ENCODE measurements around the gene FBXO11. TPM values are rescaled to one million over a fixed set of nuclear protein-coding genes. Genes with fewer than 3 reads are reported as not detected.

Gene FBXO11
- total and polyA plus RNA-seq, 2 donors: 29.3 to 149 TPM

- 77% methylated on average over 2 of the region's 2 CpGs for WGBS
These were observed 14.6 kb downstream of the FBXO11 start for GRCh38 chr2:47891369-47892337.

GRCh38 chr2:47890711-47891368 is 15.5 kb downstream of the FBXO11 start:
- H3K4me3 ChIP-seq (ENCODE audit: low read depth, low read length): no peak overlapping the region
- H3K4me1 ChIP-seq (ENCODE audit: insufficient read depth): peaks cover 1% of the 10 kb centered on the region

More at GRCh38 chr2:47891369-47892337, 14.6 kb downstream of the FBXO11 start:
- no peak overlapping the region for H3K4me3 ChIP-seq (ENCODE audit: low read depth, low read length)
- H3K4me1 ChIP-seq (ENCODE audit: insufficient read depth): peaks cover 1% of the 10 kb centered on the region
- H3K36me3 ChIP-seq (ENCODE audit: insufficient read depth): no peaks in the 10 kb centered on the region
- DNase-seq (ENCODE audit: extremely low spot score): no peak
- H3K27ac ChIP-seq (ENCODE audit: low read depth): no peak overlapping the region

GRCh38 chr2:47888581-47889280 is 17.6 kb downstream of the FBXO11 start:
- no peak overlapping the region for H3K27ac ChIP-seq (ENCODE audit: low read depth)
- no peaks in the 10 kb centered on the region for H3K36me3 ChIP-seq (ENCODE audit: insufficient read depth)
- no peak for DNase-seq (ENCODE audit: extremely low spot score)
- peaks cover 1% of the 10 kb centered on the region for H3K4me1 ChIP-seq (ENCODE audit: insufficient read depth)
- WGBS: 54% methylated on average over 2 of the region's 2 CpGs
- no peak overlapping the region for H3K4me3 ChIP-seq (ENCODE audit: low read depth, low read length)

More at GRCh38 chr2:47890711-47891368, 15.5 kb downstream of the FBXO11 start:
- Histone ChIP-seq H3K27ac (ENCODE audit: low read depth) (no peak overlapping the region), H3K36me3 (ENCODE audit: insufficient read depth) (no peaks in the 10 kb centered on the region)
- 95% methylated on average over 10 of the region's 10 CpGs for WGBS
- no peak for DNase-seq (ENCODE audit: extremely low spot score)

GRCh38 chr2:47876912-47877311 is 29.4 kb downstream of the FBXO11 start:
- WGBS: 98% methylated on average over 1 of the region's 1 CpG
- no peak overlapping the region for H3K4me3 ChIP-seq (ENCODE audit: low read depth, low read length)
- no peaks in the 10 kb centered on the region for H3K4me1 ChIP-seq (ENCODE audit: insufficient read depth)
- H3K36me3 ChIP-seq (ENCODE audit: insufficient read depth): no peaks in the 10 kb centered on the region
- no peak for DNase-seq (ENCODE audit: extremely low spot score)
- H3K27ac ChIP-seq (ENCODE audit: low read depth): no peak overlapping the region

- Histone ChIP-seq H3K4me3 (ENCODE audit: low read depth, low read length) (no peak overlapping the region), H3K27ac (ENCODE audit: low read depth) (no peak overlapping the region), H3K36me3 (ENCODE audit: insufficient read depth) (no peaks in the 10 kb centered on the region), H3K4me1 (ENCODE audit: insufficient read depth) (no peaks in the 10 kb centered on the region)
- no peak for DNase-seq (ENCODE audit: extremely low spot score)
- WGBS: 94% methylated on average over 2 of the region's 2 CpGs
These were observed 33.4 kb downstream of the FBXO11 start for GRCh38 chr2:47872941-47873340.

- 87% methylated on average over 7 of the region's 7 CpGs for WGBS
- no peak for DNase-seq (ENCODE audit: extremely low spot score)
- Histone ChIP-seq H3K4me3 (ENCODE audit: low read depth, low read length) (no peak overlapping the region), H3K36me3 (ENCODE audit: insufficient read depth) (no peaks in the 10 kb centered on the region), H3K4me1 (ENCODE audit: insufficient read depth) (no peaks in the 10 kb centered on the region), H3K27ac (ENCODE audit: low read depth) (no peak overlapping the region)
These were observed 35.4 kb downstream of the FBXO11 start for GRCh38 chr2:47870641-47871540.

- no peak for DNase-seq (ENCODE audit: extremely low spot score)
- Histone ChIP-seq H3K4me1 (ENCODE audit: insufficient read depth) (no peaks in the 10 kb centered on the region), H3K4me3 (ENCODE audit: low read depth, low read length) (no peak overlapping the region), H3K27ac (ENCODE audit: low read depth) (no peak overlapping the region), H3K36me3 (ENCODE audit: insufficient read depth) (no peaks in the 10 kb centered on the region)
- WGBS: 58% methylated on average over 2 of the region's 2 CpGs
These were observed 36.3 kb downstream of the FBXO11 start for GRCh38 chr2:47869859-47870595.

- Histone ChIP-seq H3K36me3 (ENCODE audit: insufficient read depth) (no peaks in the 10 kb centered on the region), H3K4me1 (ENCODE audit: insufficient read depth) (no peaks in the 10 kb centered on the region), H3K27ac (ENCODE audit: low read depth) (no peak overlapping the region), H3K4me3 (ENCODE audit: low read depth, low read length) (no peak overlapping the region)
- 77% methylated on average over 7 of the region's 7 CpGs for WGBS
- DNase-seq (ENCODE audit: extremely low spot score): no peak
These were observed 37.5 kb downstream of the FBXO11 start for GRCh38 chr2:47868611-47869352.

GRCh38 chr2:47867205-47867604 is 39.1 kb downstream of the FBXO11 start:
- Histone ChIP-seq H3K27ac (ENCODE audit: low read depth) (no peak overlapping the region), H3K36me3 (ENCODE audit: insufficient read depth) (no peaks in the 10 kb centered on the region), H3K4me1 (ENCODE audit: insufficient read depth) (no peaks in the 10 kb centered on the region), H3K4me3 (ENCODE audit: low read depth, low read length) (no peak overlapping the region)
- 2% methylated on average over 2 of the region's 2 CpGs for WGBS
- DNase-seq (ENCODE audit: extremely low spot score): peak; percentile 13

- Histone ChIP-seq H3K4me3 (ENCODE audit: low read depth, low read length) (no peak overlapping the region), H3K4me1 (ENCODE audit: insufficient read depth) (no peaks in the 10 kb centered on the region), H3K36me3 (ENCODE audit: insufficient read depth) (no peaks in the 10 kb centered on the region), H3K27ac (ENCODE audit: low read depth) (no peak overlapping the region)
- WGBS: 71% methylated on average over 1 of the region's 1 CpG
- DNase-seq (ENCODE audit: extremely low spot score): no peak
These were observed 41.7 kb downstream of the FBXO11 start for GRCh38 chr2:47864566-47864965.

- Histone ChIP-seq H3K4me1 (ENCODE audit: insufficient read depth) (no peaks in the 10 kb centered on the region), H3K4me3 (ENCODE audit: low read depth, low read length) (no peak overlapping the region), H3K36me3 (ENCODE audit: insufficient read depth) (no peaks in the 10 kb centered on the region), H3K27ac (ENCODE audit: low read depth) (no peak overlapping the region)
- 95% methylated on average over 6 of the region's 6 CpGs for WGBS
- no peak for DNase-seq (ENCODE audit: extremely low spot score)
These were observed 43.3 kb downstream of the FBXO11 start for GRCh38 chr2:47862949-47863348.

Measured in urinary bladder (tissue), 4 donors.